ENCODE results near the gene AQP9.

Gene AQP9

GRCh38 chr15:58139276-58139988, 1.3 kb downstream of the AQP9 start:
- no peak for TF ChIP-seq CTCF (IDR thresholded peaks at IDR 0.05; ENCODE audit: insufficient read depth, missing control alignments)
- no peak for DNase-seq (ENCODE audit: insufficient read length, low spot score)
- FAIRE-seq: no peak

- FAIRE-seq (no peak), DNase-seq (ENCODE audit: insufficient read length, low spot score) (no peak)
- no peak for TF ChIP-seq CTCF (IDR thresholded peaks at IDR 0.05; ENCODE audit: insufficient read depth, missing control alignments)
These were observed 1.9 kb downstream of the AQP9 start for GRCh38 chr15:58139989-58140522.

- DNase-seq (ENCODE audit: insufficient read length, low spot score) (no peak), FAIRE-seq (no peak)
- TF ChIP-seq CTCF (IDR thresholded peaks at IDR 0.05; ENCODE audit: insufficient read depth, missing control alignments): no peak
These were observed 3.7 kb downstream of the AQP9 start for GRCh38 chr15:58141894-58142293.

GRCh38 chr15:58142827-58143461, 4.8 kb downstream of the AQP9 start:
- FAIRE-seq (no peak), DNase-seq (ENCODE audit: insufficient read length, low spot score) (no peak)
- no peak for TF ChIP-seq CTCF (IDR thresholded peaks at IDR 0.05; ENCODE audit: insufficient read depth, missing control alignments)

- no peak for DNase-seq (ENCODE audit: insufficient read length, low spot score)
- FAIRE-seq: no peak
- TF ChIP-seq CTCF (IDR thresholded peaks at IDR 0.05; ENCODE audit: insufficient read depth, missing control alignments): no peak
These were observed 7.4 kb downstream of the AQP9 start for GRCh38 chr15:58145606-58146005.

GRCh38 chr15:58146211-58146610, 8.0 kb downstream of the AQP9 start:
- TF ChIP-seq CTCF (IDR thresholded peaks at IDR 0.05; ENCODE audit: insufficient read depth, missing control alignments): no peak
- no peak for FAIRE-seq
- no peak for DNase-seq (ENCODE audit: insufficient read length, low spot score)

- FAIRE-seq (no peak), DNase-seq (ENCODE audit: insufficient read length, low spot score) (no peak)
- no peak for TF ChIP-seq CTCF (IDR thresholded peaks at IDR 0.05; ENCODE audit: insufficient read depth, missing control alignments)
These were observed 8.6 kb downstream of the AQP9 start for GRCh38 chr15:58146749-58147148.
